Liver (tissue), 9 donors: ENCODE measurements around the gene FGD4. TPM values are rescaled to one million over a fixed set of nuclear protein-coding genes. Genes with fewer than 3 reads are reported as not detected.

Experiments used
- DNase-seq: peaks from one replicate; pipeline ENCODE4 v3.0.0-alpha.2; 2017; ENCODE audit warnings: low spot score
- H3K27ac ChIP-seq, 2 donors: one replicate each; pipeline ENCODE4 v1.7.0; 2013; ENCODE audit warnings: inconsistent platforms in 2 of 2, low read length in 2 of 2, control low read depth in 1 of 2, low read depth in 1 of 2, mild to moderate bottlenecking in 1 of 2
- H3K27me3 ChIP-seq, 4 donors: one replicate each; pipeline versions ENCODE4 v1.6.1 to v1.7.0; 2013; ENCODE audit warnings: low read length in 3 of 4, inconsistent platforms in 1 of 4, mild to moderate bottlenecking in 1 of 4, moderate library complexity in 1 of 4; ENCODE audit not compliant: control insufficient read depth in 4 of 4, insufficient read depth in 4 of 4
- H3K36me3 ChIP-seq, 4 donors: one replicate each; pipeline versions ENCODE4 v1.6.1 to v1.7.0; 2013; ENCODE audit warnings: low read length in 3 of 4, mild to moderate bottlenecking in 3 of 4, low read depth in 1 of 4, moderate library complexity in 1 of 4; ENCODE audit not compliant: control insufficient read depth in 4 of 4, insufficient read depth in 3 of 4
- H3K4me1 ChIP-seq, 4 donors: one replicate each; pipeline versions ENCODE4 v1.6.1 to v1.7.0; 2013; ENCODE audit warnings: low read length in 3 of 4, mild to moderate bottlenecking in 3 of 4, moderate library complexity in 1 of 4; ENCODE audit not compliant: control insufficient read depth in 4 of 4, insufficient read depth in 4 of 4
- H3K4me3 ChIP-seq, 3 donors: one replicate each; pipeline versions ENCODE4 v1.6.1 to v1.7.0; 2013; ENCODE audit warnings: low read length in 3 of 3, control low read depth in 1 of 3, low read depth in 1 of 3, mild to moderate bottlenecking in 1 of 3
- H3K9ac ChIP-seq, 2 donors: one replicate each; pipeline ENCODE4 v1.7.0; 2013; ENCODE audit warnings: low read length in 2 of 2, mild to moderate bottlenecking in 2 of 2, moderate library complexity in 2 of 2, control low read depth in 1 of 2, low read depth in 1 of 2
- H3K9me3 ChIP-seq, 4 donors: one replicate each; pipeline versions ENCODE4 v1.6.1 to v1.7.0; 2013; ENCODE audit warnings: low read length in 3 of 4; ENCODE audit not compliant: control insufficient read depth in 4 of 4
- ATF3 ChIP-seq: IDR thresholded peaks from 2 replicates; pipeline ENCODE4 v1.6.1; 2016; ENCODE audit warnings: antibody characterized with exemption
- CTCF ChIP-seq: fragments of 150-350 bp; IDR thresholded peaks from 2 replicates; pipeline ENCODE4 v1.5.1; 2017; ENCODE audit warnings: improper control_type of control experiment, low read depth, low read length; ENCODE audit not compliant: missing input control
- EGR1 ChIP-seq, 2 donors: IDR thresholded peaks; 2 replicates each; pipeline ENCODE4 v1.6.1; 2016 to 2018; ENCODE audit warnings: antibody characterized with exemption in 2 of 2, low read depth in 2 of 2
- FOXA1 ChIP-seq: IDR thresholded peaks from 2 replicates; pipeline ENCODE4 v1.6.1; 2016; ENCODE audit warnings: antibody characterized with exemption
- FOXA2 ChIP-seq: IDR thresholded peaks from 2 replicates; pipeline ENCODE4 v1.6.1; 2016; ENCODE audit warnings: antibody characterized with exemption
- HNF4A ChIP-seq, 2 donors: conservative IDR thresholded peaks; 2 replicates each; pipeline ENCODE4 v1.6.1; 2016; ENCODE audit warnings: antibody characterized with exemption in 2 of 2, mild to moderate bottlenecking in 2 of 2
- HNF4G ChIP-seq: IDR thresholded peaks from 2 replicates; pipeline ENCODE4 v1.6.1; 2016; ENCODE audit warnings: antibody characterized with exemption
- JUND ChIP-seq, 2 donors: IDR thresholded peaks; 2 replicates each; pipeline ENCODE4 v1.6.1; 2016; ENCODE audit warnings: antibody characterized with exemption in 2 of 2
- RAD21 ChIP-seq, 2 donors: IDR thresholded peaks; 2 replicates each; pipeline ENCODE4 v1.6.1; 2016; ENCODE audit warnings: antibody characterized with exemption in 2 of 2, mild to moderate bottlenecking in 2 of 2
- RXRA ChIP-seq, 2 donors: IDR thresholded peaks; 2 replicates each; pipeline ENCODE4 v1.6.1; 2017 to 2018; ENCODE audit warnings: antibody characterized with exemption in 2 of 2, mild to moderate bottlenecking in 1 of 2
- SP1 ChIP-seq: IDR thresholded peaks from 2 replicates; pipeline ENCODE4 v1.6.1; 2018; ENCODE audit warnings: antibody characterized with exemption, mild to moderate bottlenecking
- TAF1 ChIP-seq: conservative IDR thresholded peaks from 2 replicates; pipeline ENCODE4 v1.6.1; 2016; ENCODE audit warnings: antibody characterized with exemption, mild to moderate bottlenecking
- YY1 ChIP-seq: IDR thresholded peaks from 2 replicates; pipeline ENCODE4 v1.6.1; 2016; ENCODE audit warnings: antibody characterized with exemption, mild to moderate bottlenecking
- ZBTB33 ChIP-seq: IDR thresholded peaks from 2 replicates; pipeline ENCODE4 v1.6.1; 2016; ENCODE audit warnings: antibody characterized with exemption
- WGBS: extraction: QIAGEN DNeasy Blood & Tissue Kit; methylation state at CpG from one replicate; pipeline ENCODE4 v1.1.7; 2013; 5-methylcytosine and 5-hydroxymethylcytosine counted together
- polyA plus RNA-seq, 2 donors: library from polyadenylated mRNA; stranded (reverse) in 1 of 2; unstranded in 1 of 2; fragments of 200-250 nt in 1 of 2; fragments of >200 nt in 1 of 2; fragmentation: Nextera tagmentation in 1 of 2; extraction: Ambion mirVana in 1 of 2; gene quantifications; one replicate each; pipeline versions ENCODE4 v1.2.1 to v1.2.3, GENCODE V29; 2013 to 2015
- total RNA-seq, 2 donors: library from RNA; depleted of rRNA; stranded (reverse); fragments of >200 nt; gene quantifications; one replicate each; pipeline ENCODE4 v1.2.3, GENCODE V29; 2014
- TF ChIP-seq, protein P1 (sequence below): IDR thresholded peaks from 2 replicates; pipeline ENCODE4 v1.6.1; 2016; ENCODE audit warnings: antibody characterized with exemption
- TF ChIP-seq, protein P2 (sequence below): IDR thresholded peaks from 2 replicates; pipeline ENCODE4 v1.6.1; 2016; ENCODE audit warnings: antibody characterized with exemption, mild to moderate bottlenecking
- donor health status: healthy.
- donor health status: healthy.
- donor health status: healthy.
- donor health status: healthy.
- donor health status: healthy.

Gene FGD4
- total and polyA plus RNA-seq, 4 donors: 3.8 to 26.4 (median 9.0) TPM

DNA sequence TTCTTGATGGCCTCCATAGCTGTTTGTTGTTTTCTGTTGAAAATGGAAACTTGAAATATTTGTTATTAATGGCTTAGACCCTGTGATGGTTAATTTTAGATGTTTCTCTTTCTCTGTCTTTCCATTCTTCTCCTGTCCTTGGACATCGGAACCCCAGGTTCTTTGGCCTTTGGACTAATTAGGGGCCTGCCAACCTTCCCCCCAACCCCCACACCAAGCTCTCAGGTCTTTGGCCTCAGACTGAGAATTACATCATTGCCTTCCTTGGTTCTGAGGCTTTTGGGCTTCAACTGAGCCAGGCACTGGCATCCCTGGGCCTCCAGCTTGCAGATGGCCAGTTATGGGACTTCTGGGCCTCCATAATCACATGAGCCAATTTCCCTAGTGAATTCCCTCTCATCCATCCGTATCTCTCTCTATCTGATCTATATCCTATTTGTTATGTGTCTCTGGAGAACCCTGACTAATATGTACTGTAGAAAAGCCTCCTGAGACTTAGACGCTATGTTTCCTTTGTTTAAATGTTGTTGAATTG is 71.6 kb downstream of the FGD4 start:
- H3K4me3 ChIP-seq: no peak overlapping the region
- 70% methylated on average over 3 of the region's 3 CpGs for WGBS
- H3K36me3 ChIP-seq: no peaks in the 10 kb centered on the region
- no peaks in the 10 kb centered on the region for H3K9me3 ChIP-seq
- TF ChIP-seq TAF1 (no peak), ATF3 (peak; percentile 35), RAD21 (IDR thresholded peaks at IDR 0.05) (peak in 1 of 2 donors; percentile 44), FOXA1 (no peak), HNF4A (conservative IDR thresholded peaks at IDR 0.05) (peak; percentile 63 to 91), SP1 (peak; percentile 63), RXRA (IDR thresholded peaks at IDR 0.05) (peak; percentile 48 to 81), YY1 (no peak), EGR1 (IDR thresholded peaks at IDR 0.05; ENCODE audit: low read depth in 2 of 2) (no peak), HNF4G (peak; percentile 56), JUND (IDR thresholded peaks at IDR 0.05) (peak in 1 of 2 donors; percentile 50)
- H3K9ac ChIP-seq: no peak overlapping the region
- peaks cover 0 to 13% (median under 1%) of the 10 kb centered on the region in 4 donors for H3K4me1 ChIP-seq
- H3K27me3 ChIP-seq: no peaks in the 10 kb centered on the region
- DNase-seq: no peak
- H3K27ac ChIP-seq: no peak overlapping the region

DNA sequence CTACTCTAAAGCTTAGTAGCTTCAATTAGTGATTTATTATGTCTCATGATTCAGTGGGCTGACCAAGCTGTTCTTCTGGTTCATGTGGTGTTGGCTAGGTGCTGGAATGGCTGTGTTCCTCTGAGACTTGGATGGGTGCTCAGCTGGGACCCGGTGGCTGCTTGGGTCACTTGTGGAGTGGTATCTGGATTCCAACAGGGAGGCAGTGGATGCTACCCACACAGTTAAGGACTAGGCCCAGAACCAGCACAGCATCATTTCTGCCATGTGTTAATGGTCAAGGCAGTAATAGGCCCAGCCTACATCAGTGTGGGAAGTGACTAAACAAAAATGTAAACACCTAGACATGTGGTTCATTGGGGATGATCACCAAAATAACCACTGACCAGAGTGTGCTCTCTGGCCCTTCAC is 72.2 kb downstream of the FGD4 start:
- no peak for DNase-seq
- H3K9ac ChIP-seq: no peak overlapping the region
- no peaks in the 10 kb centered on the region for H3K27me3 ChIP-seq
- no peaks in the 10 kb centered on the region for H3K36me3 ChIP-seq
- TF ChIP-seq JUND (IDR thresholded peaks at IDR 0.05) (no peak), EGR1 (IDR thresholded peaks at IDR 0.05; ENCODE audit: low read depth in 2 of 2) (no peak), TAF1 (no peak), ATF3 (no peak), HNF4G (no peak), RAD21 (IDR thresholded peaks at IDR 0.05) (no peak), ZBTB33 (no peak), SP1 (no peak), FOXA2 (no peak), YY1 (no peak), CTCF (no peak)
- TF ChIP-seq, protein P1, sequence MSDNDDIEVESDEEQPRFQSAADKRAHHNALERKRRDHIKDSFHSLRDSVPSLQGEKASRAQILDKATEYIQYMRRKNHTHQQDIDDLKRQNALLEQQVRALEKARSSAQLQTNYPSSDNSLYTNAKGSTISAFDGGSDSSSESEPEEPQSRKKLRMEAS: no peak
- TF ChIP-seq, protein P2, sequence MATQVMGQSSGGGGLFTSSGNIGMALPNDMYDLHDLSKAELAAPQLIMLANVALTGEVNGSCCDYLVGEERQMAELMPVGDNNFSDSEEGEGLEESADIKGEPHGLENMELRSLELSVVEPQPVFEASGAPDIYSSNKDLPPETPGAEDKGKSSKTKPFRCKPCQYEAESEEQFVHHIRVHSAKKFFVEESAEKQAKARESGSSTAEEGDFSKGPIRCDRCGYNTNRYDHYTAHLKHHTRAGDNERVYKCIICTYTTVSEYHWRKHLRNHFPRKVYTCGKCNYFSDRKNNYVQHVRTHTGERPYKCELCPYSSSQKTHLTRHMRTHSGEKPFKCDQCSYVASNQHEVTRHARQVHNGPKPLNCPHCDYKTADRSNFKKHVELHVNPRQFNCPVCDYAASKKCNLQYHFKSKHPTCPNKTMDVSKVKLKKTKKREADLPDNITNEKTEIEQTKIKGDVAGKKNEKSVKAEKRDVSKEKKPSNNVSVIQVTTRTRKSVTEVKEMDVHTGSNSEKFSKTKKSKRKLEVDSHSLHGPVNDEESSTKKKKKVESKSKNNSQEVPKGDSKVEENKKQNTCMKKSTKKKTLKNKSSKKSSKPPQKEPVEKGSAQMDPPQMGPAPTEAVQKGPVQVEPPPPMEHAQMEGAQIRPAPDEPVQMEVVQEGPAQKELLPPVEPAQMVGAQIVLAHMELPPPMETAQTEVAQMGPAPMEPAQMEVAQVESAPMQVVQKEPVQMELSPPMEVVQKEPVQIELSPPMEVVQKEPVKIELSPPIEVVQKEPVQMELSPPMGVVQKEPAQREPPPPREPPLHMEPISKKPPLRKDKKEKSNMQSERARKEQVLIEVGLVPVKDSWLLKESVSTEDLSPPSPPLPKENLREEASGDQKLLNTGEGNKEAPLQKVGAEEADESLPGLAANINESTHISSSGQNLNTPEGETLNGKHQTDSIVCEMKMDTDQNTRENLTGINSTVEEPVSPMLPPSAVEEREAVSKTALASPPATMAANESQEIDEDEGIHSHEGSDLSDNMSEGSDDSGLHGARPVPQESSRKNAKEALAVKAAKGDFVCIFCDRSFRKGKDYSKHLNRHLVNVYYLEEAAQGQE: no peak
- no peaks in the 10 kb centered on the region for H3K9me3 ChIP-seq
- 96% methylated on average over 1 of the region's 1 CpG for WGBS
- H3K27ac ChIP-seq: no peak overlapping the region
- peaks cover 0 to 13% (median under 1%) of the 10 kb centered on the region in 4 donors for H3K4me1 ChIP-seq
- no peak overlapping the region for H3K4me3 ChIP-seq
